HepG2 (cell line): ENCODE data around the gene NOL4L. TPM values are rescaled to one million over a fixed set of nuclear protein-coding genes. Genes with fewer than 3 reads are reported as not detected.

Source experiments
- ARNTL ChIP-seq: sonication (generic); formaldehyde crosslinking; IDR thresholded peaks from 2 replicates; pipeline ENCODE4 v1.4.0; 2020; ENCODE audit warnings: mild to moderate bottlenecking, missing genetic modification reagents
- BCL3 ChIP-seq: sonication (generic); formaldehyde crosslinking; IDR thresholded peaks from 2 replicates; pipeline ENCODE4 v1.5.1; 2020; ENCODE audit warnings: mild to moderate bottlenecking, missing genetic modification reagents, moderate library complexity
- CHD4 ChIP-seq: fragments of 200-600 bp; sonication (generic); IDR thresholded peaks from 2 replicates; pipeline ENCODE4 v1.7.0; 2017; ENCODE audit warnings: mild to moderate bottlenecking, low read length, borderline replicate concordance
- EP300 ChIP-seq, 3 experiments: sonication (generic) in 1 of 3; formaldehyde crosslinking in 1 of 3; IDR thresholded peaks; 2 replicates each; pipeline versions ENCODE4 v1.5.1 to v1.6.1; 2011 to 2020; ENCODE audit warnings: low read depth in 2 of 3, low read length in 2 of 3, borderline replicate concordance in 1 of 3, improper control_type of control experiment in 1 of 3, mild to moderate bottlenecking in 1 of 3, missing genetic modification reagents in 1 of 3, moderate library complexity in 1 of 3
- MXD3 ChIP-seq: IDR thresholded peaks from 2 replicates; pipeline ENCODE4 v1.6.1; 2016; ENCODE audit warnings: mild to moderate bottlenecking, missing biosample characterization, missing genetic modification reagents
- NFYB ChIP-seq: sonication (generic); formaldehyde crosslinking; IDR thresholded peaks from 2 replicates; pipeline ENCODE4 v1.4.0; 2020; ENCODE audit warnings: missing genetic modification reagents
- REPIN1 ChIP-seq: sonication (generic); formaldehyde crosslinking; IDR thresholded peaks from 2 replicates; pipeline ENCODE4 v1.8.0; 2022; ENCODE audit warnings: missing genetic modification reagents, low read depth, mild to moderate bottlenecking, borderline replicate concordance
- RXRB ChIP-seq: IDR thresholded peaks from 2 replicates; pipeline ENCODE4 v1.6.1; 2016; ENCODE audit warnings: borderline replicate concordance, missing genetic modification reagents, missing compliant biosample characterization
- SNAI1 ChIP-seq: sonication (generic); formaldehyde crosslinking; IDR thresholded peaks from 2 replicates; pipeline ENCODE4 v1.5.0; 2020; ENCODE audit warnings: mild to moderate bottlenecking, missing genetic modification reagents, borderline replicate concordance
- SNAPC4 ChIP-seq: sonication (generic); formaldehyde crosslinking; IDR thresholded peaks from 2 replicates; pipeline ENCODE4 v1.4.0; 2020; ENCODE audit warnings: mild to moderate bottlenecking, missing genetic modification reagents
- SP4 ChIP-seq: sonication (generic); formaldehyde crosslinking; IDR thresholded peaks from 2 replicates; pipeline ENCODE4 v1.8.1; 2023; ENCODE audit warnings: mild to moderate bottlenecking, missing genetic modification reagents
- ZNF598 ChIP-seq: sonication (generic); formaldehyde crosslinking; IDR thresholded peaks from 2 replicates; pipeline ENCODE4 v1.5.1; 2020; ENCODE audit warnings: mild to moderate bottlenecking, missing genetic modification reagents, borderline replicate concordance
- ZNF672 ChIP-seq: sonication (generic); formaldehyde crosslinking; IDR thresholded peaks from 2 replicates; pipeline ENCODE4 v1.8.1; 2022; ENCODE audit warnings: missing genetic modification reagents
- ZNF687 ChIP-seq: sonication (generic); formaldehyde crosslinking; IDR thresholded peaks from 2 replicates; pipeline ENCODE4 v1.5.1; 2020; ENCODE audit warnings: mild to moderate bottlenecking, missing genetic modification reagents, moderate library complexity
- polyA plus RNA-seq, 8 experiments: library from polyadenylated mRNA; depleted of rRNA in 3 of 8; stranded (reverse) in 7 of 8; unstranded in 1 of 8; fragments of >200 nt; fragmentation: Illumina TruSeq in 4 of 8; extraction: Trizol in 4 of 8; gene quantifications; 2 replicates each; pipeline versions ENCODE4 v1.2.1 to v1.2.3, GENCODE V29; 2011 to 2016; ENCODE audit warnings: low read depth in 4 of 8, missing spikeins in 1 of 8, mixed read lengths in 1 of 8; ENCODE audit not compliant: insufficient read depth in 1 of 8
- total RNA-seq, 5 experiments: library from RNA; depleted of rRNA; stranded (reverse); fragments of >200 nt; fragmentation: Illumina TruSeq; extraction: Trizol; gene quantifications; 2 replicates each; pipeline ENCODE4 v1.2.3, GENCODE V29; 2016; ENCODE audit warnings: low read depth in 1 of 5

Gene NOL4L
- total and polyA plus RNA-seq, 2 of the 13 experiments (the other 11 are each of a cell fraction or from before 2014, with no cell fraction given): 16.6 to 35.4 TPM

- TF ChIP-seq REPIN1 (CRISPR knock-in tag): no peak
- TF ChIP-seq MXD3: no peak
- peak; percentile 18; the same call in 1 of the 2 replicates for TF ChIP-seq ZNF598 (CRISPR knock-in tag)
- peak; percentile 100 for TF ChIP-seq ZNF687 (CRISPR knock-in tag)
- TF ChIP-seq ARNTL (CRISPR knock-in tag): peak; percentile 66; the same call in 1 of the 2 replicates
- no peak for TF ChIP-seq EP300 (IDR thresholded peaks at IDR 0.05; ENCODE audit: low read depth in 2 of 2, low read length in 2 of 2)
- TF ChIP-seq EP300 (CRISPR knock-in tag; IDR thresholded peaks at IDR 0.05; ENCODE audit: borderline replicate concordance): no peak
- TF ChIP-seq CHD4: peak; percentile 40; the same call in 1 of the 2 replicates
- TF ChIP-seq NFYB (CRISPR knock-in tag): peak; percentile 5; the same call in 1 of the 2 replicates
- peak; percentile 47; the same call in 1 of the 2 replicates for TF ChIP-seq RXRB (CRISPR knock-in tag)
- no peak for TF ChIP-seq SNAPC4 (CRISPR knock-in tag)
- no peak; the same call in 1 of the 2 replicates for TF ChIP-seq BCL3 (CRISPR knock-in tag)
- no peak for TF ChIP-seq ZNF672 (CRISPR knock-in tag)
- TF ChIP-seq SP4 (CRISPR knock-in tag): peak; percentile 76; the same call in 1 of the 2 replicates
- TF ChIP-seq SNAI1 (CRISPR knock-in tag): no peak
These were observed 28.6 kb downstream of the NOL4L start (continued) for GRCh38 chr20:32556312-32557184.
